RWPE2 (cell line): ENCODE measurements around the gene VIPR1.

Experiments used
- ATAC-seq: fragments of 200-7000 bp; cut with Tn5 transposase; 3 replicates; pipeline ENCODE4 v1.9.1; 2021; ENCODE audit warnings: low read depth
- DNase-seq: peaks from one replicate; pipeline ENCODE4 v3.0.0-alpha.2; 2020; ENCODE audit warnings: low spot score
- H3K27ac ChIP-seq: fragments of 450-650 bp; 2 replicates; pipeline ENCODE4 v1.5.1; 2017; ENCODE audit warnings: mild to moderate bottlenecking; ENCODE audit not compliant: poor library complexity, severe bottlenecking
- H3K27me3 ChIP-seq: fragments of 250-450 bp; sonication (Bioruptor Pico); 2 replicates; pipeline ENCODE4 v1.5.1; 2021; ENCODE audit warnings: mild to moderate bottlenecking, moderate library complexity; ENCODE audit not compliant: insufficient read depth, poor library complexity, severe bottlenecking
- H3K36me3 ChIP-seq: fragments of 250-450 bp; sonication (Bioruptor Pico); 2 replicates; pipeline ENCODE4 v1.5.1; 2020; ENCODE audit warnings: low read depth, mild to moderate bottlenecking, moderate library complexity
- H3K4me1 ChIP-seq: fragments of 250-450 bp; sonication (Bioruptor Pico); 2 replicates; pipeline ENCODE4 v1.5.1; 2021; ENCODE audit warnings: mild to moderate bottlenecking, moderate library complexity; ENCODE audit not compliant: insufficient read depth, poor library complexity, severe bottlenecking
- H3K4me3 ChIP-seq: fragments of 250-450 bp; sonication (Bioruptor Pico); 2 replicates; pipeline ENCODE4 v1.5.1; 2021; ENCODE audit warnings: mild to moderate bottlenecking, moderate library complexity; ENCODE audit not compliant: severe bottlenecking
- H3K9me3 ChIP-seq: fragments of 250-450 bp; sonication (Bioruptor Pico); 2 replicates; pipeline ENCODE4 v1.5.1; 2021; ENCODE audit warnings: mild to moderate bottlenecking, moderate library complexity; ENCODE audit not compliant: severe bottlenecking
- TF ChIP-seq, protein P1 (sequence below): fragments of 450-650 bp; IDR thresholded peaks from one replicate; pipeline ENCODE4 v1.5.1; 2017; ENCODE audit warnings: mild to moderate bottlenecking, moderate library complexity; ENCODE audit not compliant: poor library complexity, severe bottlenecking

VIPR1 gene

GRCh38 chr3:42504334-42505127 is 2.1 kb downstream of the VIPR1 start:
- Histone ChIP-seq H3K4me3 (no peak overlapping the region), H3K27me3 (no peaks in the 10 kb centered on the region), H3K27ac (no peak overlapping the region), H3K36me3 (no peaks in the 10 kb centered on the region), H3K4me1 (no peaks in the 10 kb centered on the region), H3K9me3 (no peaks in the 10 kb centered on the region)
- ATAC-seq (no peak), DNase-seq (peak; percentile 37)
- TF ChIP-seq, protein P1, sequence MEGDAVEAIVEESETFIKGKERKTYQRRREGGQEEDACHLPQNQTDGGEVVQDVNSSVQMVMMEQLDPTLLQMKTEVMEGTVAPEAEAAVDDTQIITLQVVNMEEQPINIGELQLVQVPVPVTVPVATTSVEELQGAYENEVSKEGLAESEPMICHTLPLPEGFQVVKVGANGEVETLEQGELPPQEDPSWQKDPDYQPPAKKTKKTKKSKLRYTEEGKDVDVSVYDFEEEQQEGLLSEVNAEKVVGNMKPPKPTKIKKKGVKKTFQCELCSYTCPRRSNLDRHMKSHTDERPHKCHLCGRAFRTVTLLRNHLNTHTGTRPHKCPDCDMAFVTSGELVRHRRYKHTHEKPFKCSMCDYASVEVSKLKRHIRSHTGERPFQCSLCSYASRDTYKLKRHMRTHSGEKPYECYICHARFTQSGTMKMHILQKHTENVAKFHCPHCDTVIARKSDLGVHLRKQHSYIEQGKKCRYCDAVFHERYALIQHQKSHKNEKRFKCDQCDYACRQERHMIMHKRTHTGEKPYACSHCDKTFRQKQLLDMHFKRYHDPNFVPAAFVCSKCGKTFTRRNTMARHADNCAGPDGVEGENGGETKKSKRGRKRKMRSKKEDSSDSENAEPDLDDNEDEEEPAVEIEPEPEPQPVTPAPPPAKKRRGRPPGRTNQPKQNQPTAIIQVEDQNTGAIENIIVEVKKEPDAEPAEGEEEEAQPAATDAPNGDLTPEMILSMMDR, result no peak

DNA sequence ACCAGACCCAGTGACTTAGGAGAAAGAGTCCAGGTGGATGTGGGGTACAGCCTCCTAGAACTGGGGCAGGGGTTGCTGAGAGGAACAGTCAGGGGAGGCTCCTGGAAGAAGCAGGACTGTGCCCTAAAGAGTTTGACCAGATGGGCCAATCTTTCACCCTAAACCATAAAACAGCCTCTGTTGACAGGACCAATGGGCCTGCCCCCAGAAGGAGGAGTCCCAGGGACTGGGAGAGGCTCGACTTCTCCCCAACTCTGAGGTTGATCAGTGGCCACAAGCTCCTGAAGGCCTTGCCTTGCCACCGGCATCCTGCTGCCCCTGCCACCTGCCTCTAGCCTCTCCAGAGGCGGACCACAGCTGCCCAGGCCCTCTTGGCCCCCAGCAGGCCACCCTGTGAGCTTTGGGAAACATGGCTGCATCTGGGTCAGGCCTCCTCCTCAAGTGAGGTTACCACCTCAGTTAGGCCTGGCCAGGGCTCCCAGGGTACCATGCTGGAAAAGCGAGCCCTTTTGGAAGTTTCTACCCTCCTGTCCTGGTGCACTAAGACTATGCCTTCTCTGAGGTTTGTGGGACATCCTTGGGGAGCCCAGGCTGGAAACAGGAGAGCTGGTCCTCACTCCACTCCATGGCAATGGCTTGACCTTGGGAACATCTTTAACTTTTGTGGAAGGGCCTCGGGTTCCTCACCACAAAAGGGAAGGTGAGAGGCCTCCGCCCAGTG is 2.8 kb downstream of the VIPR1 start:
- DNase-seq (peak; percentile 29), ATAC-seq (no peak)
- TF ChIP-seq, protein P1, result no peak
- no peak overlapping the region for H3K27ac ChIP-seq
- H3K36me3 ChIP-seq, result no peaks in the 10 kb centered on the region
- H3K27me3 ChIP-seq, result no peaks in the 10 kb centered on the region
- no peaks in the 10 kb centered on the region for H3K4me1 ChIP-seq
- no peaks in the 10 kb centered on the region for H3K9me3 ChIP-seq
- H3K4me3 ChIP-seq, result no peak overlapping the region

DNA sequence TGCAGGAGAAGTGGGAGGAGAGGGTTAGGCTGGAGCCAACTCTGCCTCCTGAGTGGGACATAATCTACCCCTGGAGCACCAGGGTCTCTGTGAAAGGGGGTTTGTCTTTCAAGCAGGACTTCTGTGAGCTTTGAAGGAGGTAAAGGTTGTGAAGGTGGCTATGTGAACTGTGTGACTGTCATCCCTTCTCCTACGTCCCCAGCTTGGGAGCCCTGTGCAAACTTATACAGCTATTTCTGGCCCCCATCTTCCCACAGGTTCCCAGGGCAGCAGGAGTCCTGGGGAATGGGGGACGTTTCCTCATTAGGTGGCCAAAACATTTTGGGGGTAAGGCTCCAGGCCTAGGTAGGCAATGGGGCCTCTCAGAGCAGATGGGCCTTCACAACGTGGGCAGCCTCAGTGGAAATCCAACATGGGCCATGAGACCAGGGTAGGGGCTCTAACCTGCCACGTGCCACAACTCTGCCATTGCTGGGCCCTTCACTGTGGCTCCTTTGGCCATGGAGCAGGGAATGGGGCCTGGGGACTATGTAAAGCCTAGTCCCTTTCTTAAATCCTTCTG is 3.5 kb downstream of the VIPR1 start:
- DNase-seq (peak; percentile 17), ATAC-seq (no peak)
- no peaks in the 10 kb centered on the region for H3K9me3 ChIP-seq
- H3K4me1 ChIP-seq, result no peaks in the 10 kb centered on the region
- TF ChIP-seq, protein P1, result no peak
- H3K36me3 ChIP-seq, result no peaks in the 10 kb centered on the region
- H3K4me3 ChIP-seq, result no peak overlapping the region
- H3K27me3 ChIP-seq, result no peaks in the 10 kb centered on the region
- no peak overlapping the region for H3K27ac ChIP-seq

DNA sequence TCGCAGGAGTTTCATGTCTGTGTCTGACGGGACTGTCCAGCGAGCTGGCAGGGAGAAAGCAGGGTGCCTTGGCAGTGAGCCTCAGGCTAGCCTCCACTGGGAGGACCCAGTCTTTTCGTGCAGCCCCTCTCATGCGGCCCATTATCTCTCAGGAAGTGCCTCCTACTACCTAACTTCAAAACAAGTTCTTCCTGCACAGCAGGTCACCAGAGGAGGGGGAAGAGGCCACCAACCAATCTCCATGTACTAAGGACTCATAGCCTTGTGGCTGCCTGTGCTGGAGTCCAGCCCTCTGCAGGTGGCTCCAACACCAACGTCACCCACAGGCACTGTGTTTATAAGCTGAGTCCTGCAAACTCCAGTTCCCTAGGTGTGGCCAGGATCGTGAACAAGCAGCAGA is 4.8 kb downstream of the VIPR1 start:
- H3K36me3 ChIP-seq, result no peaks in the 10 kb centered on the region
- ATAC-seq (no peak), DNase-seq (peak; percentile 21)
- no peak overlapping the region for H3K4me3 ChIP-seq
- H3K9me3 ChIP-seq, result no peaks in the 10 kb centered on the region
- no peaks in the 10 kb centered on the region for H3K4me1 ChIP-seq
- H3K27ac ChIP-seq, result no peak overlapping the region
- H3K27me3 ChIP-seq, result no peaks in the 10 kb centered on the region
- TF ChIP-seq, protein P1, result no peak
